GM06990 (cell line): ENCODE results near the gene MTM1.
A peak's percentile ranks its signal among the peaks of the same experiment; 100 is the strongest.

ENCODE experiments used
- DNase-seq: peaks from one replicate; pipeline ENCODE4 v3.0.0-alpha.2; 2011; ENCODE audit not compliant: insufficient read length; ENCODE audit errors: extremely low read depth
- H3K27me3 ChIP-seq: replicated peaks from 2 replicates; pipeline ENCODE4 v1.6.0; 2011; ENCODE audit warnings: low read length; ENCODE audit not compliant: control insufficient read depth, insufficient read depth
- H3K36me3 ChIP-seq: 2 replicates; pipeline ENCODE4 v1.5.1; 2011; ENCODE audit warnings: low read length; ENCODE audit not compliant: control insufficient read depth, insufficient read depth
- H3K4me3 ChIP-seq: replicated peaks from 2 replicates; pipeline ENCODE4 v1.5.1; 2011; ENCODE audit warnings: low read depth, mild to moderate bottlenecking, control low read depth, low read length
- CTCF ChIP-seq: IDR thresholded peaks from 2 replicates; pipeline ENCODE4 v1.5.1; 2011; ENCODE audit warnings: low read length, control low read depth, mild to moderate bottlenecking, inconsistent platforms; ENCODE audit not compliant: insufficient read depth, poor library complexity, severe bottlenecking

The MTM1 gene

GRCh38 chrX:150683112-150683511 is 114.7 kb downstream of the MTM1 start:
- Histone ChIP-seq H3K36me3 (no peaks in the 10 kb centered on the region), H3K27me3 (no peaks in the 10 kb centered on the region), H3K4me3 (no peak overlapping the region)
- no peak for TF ChIP-seq CTCF
- DNase-seq: no peak

GRCh38 chrX:150683536-150684146 is 115.2 kb downstream of the MTM1 start:
- Histone ChIP-seq H3K4me3 (no peak overlapping the region), H3K36me3 (no peaks in the 10 kb centered on the region), H3K27me3 (no peaks in the 10 kb centered on the region)
- DNase-seq: no peak
- TF ChIP-seq CTCF: peak; percentile 55

GRCh38 chrX:150688911-150689451 is 120.6 kb downstream of the MTM1 start:
- DNase-seq: no peak
- Histone ChIP-seq H3K4me3 (no peak overlapping the region), H3K36me3 (no peaks in the 10 kb centered on the region), H3K27me3 (no peaks in the 10 kb centered on the region)
- TF ChIP-seq CTCF: no peak

GRCh38 chrX:150690126-150690525 is 121.7 kb downstream of the MTM1 start:
- Histone ChIP-seq H3K36me3 (no peaks in the 10 kb centered on the region), H3K4me3 (no peak overlapping the region), H3K27me3 (no peaks in the 10 kb centered on the region)
- TF ChIP-seq CTCF: no peak
- no peak for DNase-seq

GRCh38 chrX:150692296-150692695 is 123.9 kb downstream of the MTM1 start:
- no peak for DNase-seq
- Histone ChIP-seq H3K27me3 (no peaks in the 10 kb centered on the region), H3K36me3 (no peaks in the 10 kb centered on the region), H3K4me3 (peak overlapping the region; percentile 68)
- no peak for TF ChIP-seq CTCF
